OCI-LY3 (cell line): Measurements from ENCODE around the gene DGCR6L.
"Not testable (repeated sequence)": the region's sequence is repeated elsewhere in the genome, so short reads cannot be mapped to it uniquely, and the experiment has no call there.

Experiments
- H2AFZ ChIP-seq: fragments of 200-600, 300-600 bp; shearing (Covaris generic); 2 replicates; pipeline ENCODE4 v1.6.0; 2014; ENCODE audit warnings: antibody characterized with exemption, low read depth, low read length
- H3K27ac ChIP-seq: fragments of 200-600, 300-600 bp; sonication (generic); 2 replicates; pipeline ENCODE4 v1.5.1; 2014; ENCODE audit warnings: mild to moderate bottlenecking, low read length, moderate library complexity, mixed read lengths
- H3K27me3 ChIP-seq: fragments of 200-600, 300-600 bp; sonication (generic); 2 replicates; pipeline ENCODE4 v1.6.1; 2014; ENCODE audit warnings: low read depth, low read length, mixed read lengths
- H3K36me3 ChIP-seq: fragments of 200-600, 300-600 bp; sonication (generic); replicated peaks from 2 replicates; pipeline ENCODE3; 2014; ENCODE audit warnings: low read depth, low read length, mixed read lengths
- H3K4me1 ChIP-seq: fragments of 300-600, 200-600 bp; sonication (generic); 2 replicates; pipeline ENCODE4 v1.6.1; 2014; ENCODE audit warnings: low read length, mixed read lengths
- H3K4me2 ChIP-seq: fragments of 200-600, 300-600 bp; sonication (generic); 2 replicates; pipeline ENCODE4 v1.6.1; 2014; ENCODE audit warnings: low read length, mixed read lengths
- H3K4me3 ChIP-seq: fragments of 300-600, 200-600 bp; sonication (generic); 2 replicates; pipeline ENCODE4 v1.5.1; 2014; ENCODE audit warnings: antibody characterized with exemption, mild to moderate bottlenecking, low read length, moderate library complexity
- H3K79me2 ChIP-seq: fragments of 300-600, 200-600 bp; shearing (Covaris generic); 2 replicates; pipeline ENCODE4 v1.6.1; 2014; ENCODE audit warnings: mild to moderate bottlenecking, low read length, mixed read lengths
- H3K9ac ChIP-seq: fragments of 300-600, 200-600 bp; shearing (Covaris generic); 2 replicates; pipeline ENCODE4 v1.6.0; 2014; ENCODE audit warnings: mild to moderate bottlenecking, low read length, moderate library complexity
- H3K9me3 ChIP-seq: fragments of 200-600, 300-600 bp; shearing (Covaris generic); 2 replicates; pipeline ENCODE4 v1.6.1; 2014; ENCODE audit warnings: low read length, mixed read lengths; ENCODE audit not compliant: insufficient read depth
- H4K20me1 ChIP-seq: fragments of 200-600, 300-600 bp; sonication (generic); 2 replicates; pipeline ENCODE4 v1.6.1; 2016; ENCODE audit warnings: low read length, mixed read lengths; ENCODE audit not compliant: insufficient read depth
- CTCF ChIP-seq: fragments of 200-600, 300-600 bp; sonication (generic); IDR thresholded peaks from 2 replicates; pipeline ENCODE4 v1.5.1; 2014; ENCODE audit warnings: antibody characterized with exemption, low read length, low read depth
- EZH2phosphoT487 ChIP-seq: fragments of 200-600 bp; shearing (Covaris generic); IDR thresholded peaks from 2 replicates; pipeline ENCODE4 v1.6.1; 2018; ENCODE audit warnings: antibody characterized with exemption, mixed run types, low read depth

Gene DGCR6L

GRCh38 chr22:20284471-20285086 lies 35.3 kb downstream of the DGCR6L start:
- H3K4me2 ChIP-seq: no peak overlapping the region
- TF ChIP-seq CTCF: no peak
- no peak for TF ChIP-seq EZH2phosphoT487
- H3K79me2 ChIP-seq: no peaks in the 10 kb centered on the region
- no peak overlapping the region for H2AFZ ChIP-seq
- no peak overlapping the region for H3K9ac ChIP-seq
- H3K27ac ChIP-seq: no peak overlapping the region
- no peaks in the 10 kb centered on the region for H3K4me1 ChIP-seq
- H3K4me3 ChIP-seq: no peak overlapping the region
- H3K36me3 ChIP-seq: no peaks in the 10 kb centered on the region
- H3K9me3 ChIP-seq: no peaks in the 10 kb centered on the region
- peaks cover 7% of the 10 kb centered on the region for H3K27me3 ChIP-seq
- H4K20me1 ChIP-seq: no peaks in the 10 kb centered on the region

GRCh38 chr22:20283674-20284066 lies 36.2 kb downstream of the DGCR6L start:
- Histone ChIP-seq H3K9me3 (no peaks in the 10 kb centered on the region), H3K27ac (no peak overlapping the region), H3K79me2 (no peaks in the 10 kb centered on the region), H4K20me1 (no peaks in the 10 kb centered on the region), H3K27me3 (peaks cover 5% of the 10 kb centered on the region), H2AFZ (no peak overlapping the region), H3K4me3 (no peak overlapping the region), H3K4me2 (no peak overlapping the region), H3K36me3 (no peaks in the 10 kb centered on the region), H3K4me1 (no peaks in the 10 kb centered on the region), H3K9ac (no peak overlapping the region)
- TF ChIP-seq CTCF: no peak
- no peak for TF ChIP-seq EZH2phosphoT487

- Histone ChIP-seq H3K36me3 (no peaks in the 10 kb centered on the region), H3K79me2 (no peaks in the 10 kb centered on the region), H3K27ac (no peak overlapping the region), H3K9me3 (no peaks in the 10 kb centered on the region), H3K4me2 (no peak overlapping the region), H3K4me1 (no peaks in the 10 kb centered on the region), H2AFZ (no peak overlapping the region), H3K27me3 (peaks cover 5% of the 10 kb centered on the region), H3K4me3 (no peak overlapping the region), H3K9ac (no peak overlapping the region), H4K20me1 (no peaks in the 10 kb centered on the region)
- TF ChIP-seq EZH2phosphoT487 (no peak), CTCF (no peak)
Observed at GRCh38 chr22:20282901-20283673, 36.8 kb downstream of the DGCR6L start.

GRCh38 chr22:20281891-20282290 lies 38.0 kb downstream of the DGCR6L start:
- no peaks in the 10 kb centered on the region for H3K4me1 ChIP-seq
- no peak overlapping the region for H2AFZ ChIP-seq
- TF ChIP-seq CTCF: no peak
- no peak for TF ChIP-seq EZH2phosphoT487
- no peak overlapping the region for H3K4me2 ChIP-seq
- no peak overlapping the region for H3K27ac ChIP-seq
- H3K4me3 ChIP-seq: no peak overlapping the region
- H3K27me3 ChIP-seq: peaks cover 5% of the 10 kb centered on the region
- H3K79me2 ChIP-seq: no peaks in the 10 kb centered on the region
- no peaks in the 10 kb centered on the region for H4K20me1 ChIP-seq
- no peaks in the 10 kb centered on the region for H3K9me3 ChIP-seq
- no peaks in the 10 kb centered on the region for H3K36me3 ChIP-seq
- no peak overlapping the region for H3K9ac ChIP-seq

GRCh38 chr22:20281473-20281872 lies 38.4 kb downstream of the DGCR6L start:
- H2AFZ ChIP-seq, H3K9ac ChIP-seq, H3K36me3 ChIP-seq, H4K20me1 ChIP-seq, H3K4me2 ChIP-seq, H3K27ac ChIP-seq, H3K27me3 ChIP-seq, H3K4me1 ChIP-seq, H3K9me3 ChIP-seq, H3K79me2 ChIP-seq, H3K4me3 ChIP-seq: not testable (repeated sequence)
